Suppressor macrophage treated with lipopolysaccharide for 4 hours (primary cell): ENCODE measurements around the gene ATF7IP.

Experiments used
- DNase-seq: peaks from one replicate; pipeline ENCODE4 v3.0.0-alpha.2; 2020

Gene ATF7IP

GRCh38 chr12:14505626-14506596, 140.4 kb downstream of the ATF7IP start:
- no peak for DNase-seq

GRCh38 chr12:14510574-14510973, 145.1 kb downstream of the ATF7IP start:
- no peak for DNase-seq

GRCh38 chr12:14514154-14514842, 148.8 kb downstream of the ATF7IP start:
- peak; percentile 31 for DNase-seq

GRCh38 chr12:14514946-14515345, 149.5 kb downstream of the ATF7IP start:
- DNase-seq: peak; percentile 9

GRCh38 chr12:14521822-14522221, 156.3 kb downstream of the ATF7IP start:
- no peak for DNase-seq

- no peak for DNase-seq
Observed at GRCh38 chr12:14525964-14526363, 160.5 kb downstream of the ATF7IP start.

GRCh38 chr12:14532152-14532551, 166.7 kb downstream of the ATF7IP start:
- DNase-seq: no peak

- no peak for DNase-seq
Observed at GRCh38 chr12:14537088-14537487, 171.6 kb downstream of the ATF7IP start.

GRCh38 chr12:14540801-14541462, 175.4 kb downstream of the ATF7IP start:
- DNase-seq: no peak

GRCh38 chr12:14545144-14546124, 180.0 kb downstream of the ATF7IP start:
- DNase-seq: no peak

GRCh38 chr12:14547571-14547970, 182.1 kb downstream of the ATF7IP start:
- no peak for DNase-seq

GRCh38 chr12:14548609-14549008, 183.1 kb downstream of the ATF7IP start:
- no peak for DNase-seq
